Esophagus muscularis mucosa (tissue), 4 donors: ENCODE data around the gene DISC1. TPM values are rescaled to one million over a fixed set of nuclear protein-coding genes. Genes with fewer than 3 reads are reported as not detected.
A peak's percentile ranks its signal among the peaks of the same experiment; 100 is the strongest.

Experiments
- DNase-seq: peaks from one replicate; pipeline ENCODE4 v3.0.0-alpha.2; 2017; ENCODE audit errors: extremely low spot score
- H3K27ac ChIP-seq, 4 donors: fragments of 200-600 bp; sonication (generic); replicated peaks in 1 of 4; 1 replicate in 3 of 4; 2 replicates in 1 of 4; pipeline ENCODE4 v1.5.1; 2016 to 2019; ENCODE audit warnings: mild to moderate bottlenecking in 1 of 4
- H3K27me3 ChIP-seq, 4 donors: fragments of 200-600 bp; sonication (generic); one replicate each; pipeline versions ENCODE4 v1.5.1 to v1.6.0; 2016 to 2019
- H3K36me3 ChIP-seq, 4 donors: fragments of 200-600 bp; sonication (generic); one replicate each; pipeline ENCODE4 v1.5.1; 2016 to 2019
- H3K4me1 ChIP-seq, 4 donors: fragments of 200-600 bp; sonication (generic); one replicate each; pipeline ENCODE4 v1.5.1; 2016 to 2019
- H3K4me3 ChIP-seq, 4 donors: fragments of 200-600 bp; sonication (generic); 1 replicate in 2 of 4; 2 replicates in 2 of 4; pipeline ENCODE4 v1.5.1; 2016 to 2019; ENCODE audit warnings: mild to moderate bottlenecking in 4 of 4, moderate library complexity in 1 of 4
- H3K9me3 ChIP-seq, 4 donors: fragments of 200-600 bp; sonication (generic); 1 replicate in 3 of 4; 2 replicates in 1 of 4; pipeline ENCODE4 v1.5.1; 2016 to 2019
- EP300 ChIP-seq: sonication (generic); formaldehyde crosslinking; IDR thresholded peaks from one replicate; pipeline ENCODE4 v1.6.1; 2017; ENCODE audit warnings: antibody characterized with exemption
- POLR2A ChIP-seq: fragments of 450-650 bp; IDR thresholded peaks from one replicate; pipeline ENCODE4 v1.6.1; 2017; ENCODE audit warnings: antibody characterized with exemption, moderate library complexity, mild to moderate bottlenecking, low read depth
- POLR2AphosphoS5 ChIP-seq, 2 donors: sonication (generic); formaldehyde crosslinking; IDR thresholded peaks; one replicate each; pipeline ENCODE4 v1.6.1; 2017; ENCODE audit warnings: antibody characterized with exemption in 2 of 2
- WGBS: methylation state at CpG from one replicate; pipeline ENCODE4 v1.1.5; 2018; 5-methylcytosine and 5-hydroxymethylcytosine counted together
- intact Hi-C: fragments of 100-400 bp; cut with DNase I; formaldehyde crosslinking; loops from one replicate; pipeline ENCODE4 v1.15.1; 2023
- total RNA-seq, 4 donors: library from RNA; depleted of rRNA; stranded (reverse); fragments of >200 nt; gene quantifications; one replicate each; pipeline versions ENCODE4 v1.1.0 to v1.2.1, GENCODE V29; 2016
- TF ChIP-seq, protein P1 (sequence below), 3 experiments: fragments of 200-600 bp in 2 of 3; fragments of 450-650 bp in 1 of 3; sonication (generic) in 2 of 3; IDR thresholded peaks; one replicate each; pipeline ENCODE4 v1.5.1; 2017 to 2019; ENCODE audit warnings: antibody characterized with exemption in 3 of 3, mild to moderate bottlenecking in 2 of 3, moderate library complexity in 1 of 3

Gene DISC1
- total RNA-seq, 4 donors from 2014 or later: 5.3 to 6.6 (median 6.2) TPM

DNA sequence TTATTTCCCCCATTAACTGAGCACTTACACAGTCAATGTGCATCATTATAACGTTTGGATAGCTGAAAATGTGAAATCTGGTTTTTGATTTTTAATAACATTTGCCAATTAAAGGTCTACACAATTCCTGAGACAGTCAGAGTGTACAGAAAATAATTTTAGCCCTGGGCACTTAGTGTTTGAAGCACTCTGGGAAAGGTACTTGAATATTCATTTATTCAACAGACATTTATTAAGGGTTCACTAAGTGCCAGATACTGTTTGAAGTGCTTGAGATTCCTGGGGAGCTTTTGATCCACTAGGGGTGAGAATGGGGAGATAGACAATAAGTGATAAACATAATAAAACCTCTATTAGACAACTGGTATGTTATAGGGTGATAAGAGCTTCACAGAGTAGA lies 141.8 kb downstream of the DISC1 start:
- DNase-seq: no peak
- TF ChIP-seq POLR2A: no peak
- TF ChIP-seq EP300: no peak
- TF ChIP-seq, protein P1, sequence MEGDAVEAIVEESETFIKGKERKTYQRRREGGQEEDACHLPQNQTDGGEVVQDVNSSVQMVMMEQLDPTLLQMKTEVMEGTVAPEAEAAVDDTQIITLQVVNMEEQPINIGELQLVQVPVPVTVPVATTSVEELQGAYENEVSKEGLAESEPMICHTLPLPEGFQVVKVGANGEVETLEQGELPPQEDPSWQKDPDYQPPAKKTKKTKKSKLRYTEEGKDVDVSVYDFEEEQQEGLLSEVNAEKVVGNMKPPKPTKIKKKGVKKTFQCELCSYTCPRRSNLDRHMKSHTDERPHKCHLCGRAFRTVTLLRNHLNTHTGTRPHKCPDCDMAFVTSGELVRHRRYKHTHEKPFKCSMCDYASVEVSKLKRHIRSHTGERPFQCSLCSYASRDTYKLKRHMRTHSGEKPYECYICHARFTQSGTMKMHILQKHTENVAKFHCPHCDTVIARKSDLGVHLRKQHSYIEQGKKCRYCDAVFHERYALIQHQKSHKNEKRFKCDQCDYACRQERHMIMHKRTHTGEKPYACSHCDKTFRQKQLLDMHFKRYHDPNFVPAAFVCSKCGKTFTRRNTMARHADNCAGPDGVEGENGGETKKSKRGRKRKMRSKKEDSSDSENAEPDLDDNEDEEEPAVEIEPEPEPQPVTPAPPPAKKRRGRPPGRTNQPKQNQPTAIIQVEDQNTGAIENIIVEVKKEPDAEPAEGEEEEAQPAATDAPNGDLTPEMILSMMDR (IDR thresholded peaks at IDR 0.05): no peak
- TF ChIP-seq POLR2AphosphoS5 (IDR thresholded peaks at IDR 0.05): no peak
- WGBS: 79% methylated on average over 1 of the region's 1 CpG
- intact Hi-C loops: no loop called here
- no peaks in the 10 kb centered on the region for H3K27me3 ChIP-seq
- H3K9me3 ChIP-seq: no peaks in the 10 kb centered on the region
- no peak overlapping the region for H3K27ac ChIP-seq
- peaks cover 0 to 4% (median 0%) of the 10 kb centered on the region in 4 donors for H3K4me1 ChIP-seq
- H3K4me3 ChIP-seq: no peak overlapping the region
- H3K36me3 ChIP-seq: peaks cover 0 to 17% (median 6%) of the 10 kb centered on the region in 4 donors

DNA sequence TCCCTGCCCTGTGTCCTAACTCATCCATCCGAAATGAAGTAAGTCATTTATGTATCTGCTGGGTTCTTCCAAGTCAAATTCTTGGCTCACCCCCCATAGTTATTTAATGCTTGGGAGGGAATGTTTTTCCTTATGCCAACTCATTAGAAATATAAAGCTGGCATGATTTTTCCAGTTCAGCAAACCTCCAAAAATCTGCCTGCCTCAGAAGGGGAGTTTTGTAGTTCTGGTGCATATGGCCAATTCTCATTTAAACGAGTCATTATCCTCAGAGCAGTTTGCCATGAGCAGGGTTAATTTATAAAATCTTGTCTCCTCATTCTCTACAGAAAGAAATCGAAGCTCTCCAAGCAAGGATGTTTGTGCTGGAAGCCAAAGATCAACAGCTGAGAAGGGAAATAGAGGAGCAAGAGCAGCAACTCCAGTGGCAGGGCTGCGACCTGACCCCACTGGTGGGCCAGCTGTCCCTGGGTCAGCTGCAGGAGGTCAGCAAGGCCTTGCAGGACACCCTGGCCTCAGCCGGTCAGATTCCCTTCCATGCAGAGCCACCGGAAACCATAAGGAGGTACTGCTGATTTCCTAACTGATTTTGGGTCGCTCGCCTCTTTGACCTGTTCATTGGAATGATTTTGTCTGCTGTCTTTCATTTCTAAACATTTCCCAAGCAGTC lies 144.1 kb downstream of the DISC1 start:
- H3K9me3 ChIP-seq: no peaks in the 10 kb centered on the region
- H3K27me3 ChIP-seq: no peaks in the 10 kb centered on the region
- H3K4me1 ChIP-seq: peaks cover 0 to 4% (median 0%) of the 10 kb centered on the region in 4 donors
- H3K36me3 ChIP-seq: peaks cover 0 to 17% (median 6%) of the 10 kb centered on the region in 4 donors
- no peak overlapping the region for H3K4me3 ChIP-seq
- H3K27ac ChIP-seq: no peak overlapping the region
- TF ChIP-seq POLR2AphosphoS5 (IDR thresholded peaks at IDR 0.05) (no peak), POLR2A (no peak), EP300 (no peak)
- TF ChIP-seq, protein P1 (IDR thresholded peaks at IDR 0.05): no peak
- no peak for DNase-seq
- 80% methylated on average over 8 of the region's 8 CpGs for WGBS
- intact Hi-C loops: no loop called here

DNA sequence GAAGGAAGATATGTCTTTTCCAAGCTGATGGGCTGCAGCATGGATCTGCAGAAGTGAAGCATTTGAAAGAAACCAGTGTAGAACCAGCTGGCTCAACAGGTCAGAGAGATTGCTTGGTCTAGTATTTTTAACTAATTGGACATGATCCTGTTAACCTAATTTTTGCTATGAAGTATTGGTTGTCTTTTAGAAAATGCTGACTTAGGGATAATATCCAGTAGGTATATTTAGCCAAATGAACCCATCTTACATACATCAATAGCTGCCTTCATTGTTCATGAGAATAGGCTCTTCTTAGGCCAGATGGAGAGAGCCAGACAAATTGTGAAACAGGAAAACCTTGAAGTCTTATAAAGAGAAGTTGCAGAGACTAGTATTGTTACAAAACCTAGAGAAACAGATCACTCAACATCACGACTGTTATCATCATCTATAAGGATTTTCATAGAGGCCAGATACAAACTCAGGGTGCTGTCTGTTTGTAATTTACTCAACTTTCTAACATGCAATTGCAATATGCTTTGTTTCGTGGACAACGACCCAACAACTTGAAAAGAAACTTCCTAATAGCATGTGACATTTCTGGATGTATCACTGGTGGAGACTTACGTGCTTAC lies 148.2 kb downstream of the DISC1 start:
- 84% methylated on average over 4 of the region's 4 CpGs for WGBS
- Histone ChIP-seq H3K36me3 (peaks cover 0 to 11% (median 4%) of the 10 kb centered on the region in 4 donors), H3K27ac (no peak overlapping the region), H3K9me3 (no peaks in the 10 kb centered on the region), H3K27me3 (no peaks in the 10 kb centered on the region), H3K4me3 (no peak overlapping the region), H3K4me1 (peaks cover 6 to 25% (median 14%) of the 10 kb centered on the region in 4 donors)
- no peak for DNase-seq
- no peak for TF ChIP-seq EP300
- no peak for TF ChIP-seq POLR2A
- TF ChIP-seq, protein P1 (IDR thresholded peaks at IDR 0.05): no peak
- no peak for TF ChIP-seq POLR2AphosphoS5 (IDR thresholded peaks at IDR 0.05)
- intact Hi-C loops: no loop called here

DNA sequence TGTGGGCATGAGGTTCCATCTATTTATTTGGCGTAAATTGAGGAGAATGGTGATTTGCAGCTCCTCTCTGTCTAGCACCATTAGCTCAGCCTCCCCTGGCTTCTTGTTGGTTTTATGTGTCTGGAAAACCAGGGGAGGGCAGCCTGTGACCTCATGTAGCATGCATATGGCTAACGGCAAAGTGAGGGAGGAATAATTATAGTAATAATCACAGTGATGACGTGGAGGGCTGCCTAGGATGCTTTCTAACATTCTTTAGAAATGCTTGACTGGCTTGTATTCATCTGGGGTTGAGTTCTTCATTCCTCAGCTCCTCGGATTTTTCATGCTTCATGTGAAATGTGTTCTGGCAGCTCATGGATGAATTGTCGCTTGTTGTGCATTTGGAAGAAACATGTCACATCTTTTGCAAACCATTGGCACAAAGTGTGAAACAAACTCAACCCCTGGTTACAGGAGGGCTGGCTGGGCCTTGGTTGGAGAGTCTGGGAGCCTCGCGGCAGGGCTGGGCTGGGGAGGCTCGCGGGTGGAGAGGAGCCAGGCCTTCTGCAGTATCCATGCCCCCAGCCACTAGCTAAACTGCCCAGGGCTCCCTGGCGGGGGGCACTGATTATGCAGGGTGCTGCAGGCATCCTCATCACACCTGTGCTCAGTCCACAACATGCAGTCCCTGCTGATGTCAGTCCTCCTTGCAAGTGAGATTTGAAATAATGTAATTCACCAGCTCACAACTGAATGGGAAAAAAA lies 149.6 kb downstream of the DISC1 start:
- no peak for DNase-seq
- Histone ChIP-seq H3K27me3 (no peaks in the 10 kb centered on the region), H3K36me3 (peaks cover 0 to 2% (median under 1%) of the 10 kb centered on the region in 4 donors), H3K27ac (peak overlapping the region in 3 of 4 donors; percentile 0 to 26 (median 13)), H3K4me1 (peaks cover 6 to 20% (median 14%) of the 10 kb centered on the region in 4 donors), H3K9me3 (no peaks in the 10 kb centered on the region), H3K4me3 (no peak overlapping the region)
- TF ChIP-seq POLR2AphosphoS5 (IDR thresholded peaks at IDR 0.05) (no peak), EP300 (no peak), POLR2A (no peak)
- TF ChIP-seq, protein P1 (IDR thresholded peaks at IDR 0.05): no peak
- intact Hi-C loops: no loop called here
- 85% methylated on average over 10 of the region's 10 CpGs for WGBS
